ENCODE data around the gene NEURL3. TPM values are rescaled to one million over a fixed set of nuclear protein-coding genes. Genes with fewer than 3 reads are reported as not detected.

NEURL3 gene
- polyA plus RNA-seq, 3 donors: not detected

DNA sequence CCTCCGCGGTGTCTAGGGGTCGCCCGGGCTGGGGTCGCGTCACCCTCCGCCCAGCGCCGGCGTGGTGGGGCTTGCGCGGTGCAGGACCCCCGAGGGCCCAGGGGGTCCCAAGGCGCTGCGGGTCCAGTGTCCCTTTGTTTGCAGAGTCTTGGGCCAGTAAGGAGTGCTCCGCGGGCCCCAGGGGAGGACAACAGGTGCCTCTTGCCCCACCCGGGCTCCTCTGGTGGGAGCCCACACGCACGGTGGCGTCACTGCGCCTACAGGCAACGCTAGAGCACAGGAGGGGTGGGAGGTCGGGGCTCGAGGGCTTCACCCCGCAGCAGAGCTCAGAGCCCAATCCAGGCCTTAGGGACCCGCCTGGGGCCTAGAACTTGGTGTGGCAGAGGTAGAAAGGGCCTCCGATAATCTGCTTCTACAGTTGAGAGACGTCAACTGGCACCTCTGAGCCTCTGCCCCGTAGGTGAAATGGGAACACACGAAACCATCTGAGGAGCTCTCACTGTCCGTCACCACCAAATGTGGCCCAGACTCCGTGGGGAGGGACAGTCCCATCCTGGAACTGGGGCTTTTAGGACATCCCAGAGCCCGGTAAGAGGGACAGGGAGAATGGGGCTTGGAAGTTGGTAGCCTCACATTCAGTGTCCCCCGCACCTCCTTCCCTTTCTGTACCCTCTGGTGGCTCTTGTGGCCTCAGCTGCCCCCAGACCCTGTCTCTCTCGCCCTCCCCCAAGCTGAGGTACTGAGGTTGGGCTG is 32.8 kb upstream of the NEURL3 start:
- H4K20me1 ChIP-seq (ENCODE audit: insufficient read depth, low read length): peaks cover 52% of the 10 kb centered on the region
- peak in 2 of 3 donors; percentile 20 to 35 for DNase-seq
- H3K4me3 Mint-ChIP-seq: peak overlapping the region; percentile 95 to 96
- intact Hi-C loops (cut with micrococcal nuclease): loop anchor here (5.0 to 10.0 kb wide), 2 partner anchors 99 to 393 kb away; partner anchors contain the start of genes DUSP2 (in 2 of the 2) and KANSL3 (in 1 of the 2)
- peaks cover 3 to 30% of the 10 kb centered on the region in 2 donors for H3K36me3 ChIP-seq (replicated peaks in 1 of 2; ENCODE audit: control insufficient read depth in 1 of 2, insufficient read depth in 2 of 2, low read length in 2 of 2)
- H3K27ac ChIP-seq (ENCODE audit: low read depth in 1 of 2, low read length in 2 of 2): peak overlapping the region; percentile 92 to 94
- peak overlapping the region; percentile 98 for H3K9ac ChIP-seq (ENCODE audit: insufficient read depth, low read length, poor library complexity, severe bottlenecking)
- no peak overlapping the region for H2AFZ ChIP-seq (ENCODE audit: insufficient read depth, low read depth, low read length, poor library complexity, severe bottlenecking)
- TF ChIP-seq, protein P1, sequence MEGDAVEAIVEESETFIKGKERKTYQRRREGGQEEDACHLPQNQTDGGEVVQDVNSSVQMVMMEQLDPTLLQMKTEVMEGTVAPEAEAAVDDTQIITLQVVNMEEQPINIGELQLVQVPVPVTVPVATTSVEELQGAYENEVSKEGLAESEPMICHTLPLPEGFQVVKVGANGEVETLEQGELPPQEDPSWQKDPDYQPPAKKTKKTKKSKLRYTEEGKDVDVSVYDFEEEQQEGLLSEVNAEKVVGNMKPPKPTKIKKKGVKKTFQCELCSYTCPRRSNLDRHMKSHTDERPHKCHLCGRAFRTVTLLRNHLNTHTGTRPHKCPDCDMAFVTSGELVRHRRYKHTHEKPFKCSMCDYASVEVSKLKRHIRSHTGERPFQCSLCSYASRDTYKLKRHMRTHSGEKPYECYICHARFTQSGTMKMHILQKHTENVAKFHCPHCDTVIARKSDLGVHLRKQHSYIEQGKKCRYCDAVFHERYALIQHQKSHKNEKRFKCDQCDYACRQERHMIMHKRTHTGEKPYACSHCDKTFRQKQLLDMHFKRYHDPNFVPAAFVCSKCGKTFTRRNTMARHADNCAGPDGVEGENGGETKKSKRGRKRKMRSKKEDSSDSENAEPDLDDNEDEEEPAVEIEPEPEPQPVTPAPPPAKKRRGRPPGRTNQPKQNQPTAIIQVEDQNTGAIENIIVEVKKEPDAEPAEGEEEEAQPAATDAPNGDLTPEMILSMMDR (IDR thresholded peaks at IDR 0.05): no peak
- H3K27me3 Mint-ChIP-seq (ENCODE audit: low read depth in 3 of 3): peaks cover 0 to 5% (median 0%) of the 10 kb centered on the region in 3 donors
- peak overlapping the region; percentile 90 for H3K4me2 ChIP-seq (replicated peaks; ENCODE audit: extremely low read depth, low read length, poor library complexity, severe bottlenecking)
- peaks cover 52 to 69% of the 10 kb centered on the region in 2 donors for H3K4me1 ChIP-seq (ENCODE audit: control insufficient read depth in 1 of 2, insufficient read depth in 2 of 2, low read length in 2 of 2)
- peaks cover 28 to 38% of the 10 kb centered on the region in 2 donors for H3K36me3 Mint-ChIP-seq
- peaks cover 0 to 4% (median 0%) of the 10 kb centered on the region in 7 donors for H3K9me3 Mint-ChIP-seq
- peak overlapping the region; percentile 71 to 88 (median 72) for H3K4me3 ChIP-seq (replicated peaks in 1 of 3; ENCODE audit: low read depth in 2 of 3, low read length in 3 of 3)
- H3K4me1 Mint-ChIP-seq: peaks cover 50% of the 10 kb centered on the region
- no peaks in the 10 kb centered on the region for H3K9me3 ChIP-seq (replicated peaks in 1 of 2; ENCODE audit: control insufficient read depth in 1 of 2, insufficient read depth in 1 of 2, low read length in 2 of 2)
- H3K27ac Mint-ChIP-seq: peak overlapping the region; percentile 90 to 97 (median 94)
- H3K27me3 ChIP-seq (ENCODE audit: control insufficient read depth in 2 of 2, insufficient read depth in 2 of 2, low read length in 2 of 2): no peaks in the 10 kb centered on the region
- WGBS (ENCODE audit: insufficient coverage): 3% methylated on average over 32 of the region's 36 CpGs
- H3K79me2 ChIP-seq (ENCODE audit: insufficient read depth, low read length): peaks cover 57% of the 10 kb centered on the region

DNA sequence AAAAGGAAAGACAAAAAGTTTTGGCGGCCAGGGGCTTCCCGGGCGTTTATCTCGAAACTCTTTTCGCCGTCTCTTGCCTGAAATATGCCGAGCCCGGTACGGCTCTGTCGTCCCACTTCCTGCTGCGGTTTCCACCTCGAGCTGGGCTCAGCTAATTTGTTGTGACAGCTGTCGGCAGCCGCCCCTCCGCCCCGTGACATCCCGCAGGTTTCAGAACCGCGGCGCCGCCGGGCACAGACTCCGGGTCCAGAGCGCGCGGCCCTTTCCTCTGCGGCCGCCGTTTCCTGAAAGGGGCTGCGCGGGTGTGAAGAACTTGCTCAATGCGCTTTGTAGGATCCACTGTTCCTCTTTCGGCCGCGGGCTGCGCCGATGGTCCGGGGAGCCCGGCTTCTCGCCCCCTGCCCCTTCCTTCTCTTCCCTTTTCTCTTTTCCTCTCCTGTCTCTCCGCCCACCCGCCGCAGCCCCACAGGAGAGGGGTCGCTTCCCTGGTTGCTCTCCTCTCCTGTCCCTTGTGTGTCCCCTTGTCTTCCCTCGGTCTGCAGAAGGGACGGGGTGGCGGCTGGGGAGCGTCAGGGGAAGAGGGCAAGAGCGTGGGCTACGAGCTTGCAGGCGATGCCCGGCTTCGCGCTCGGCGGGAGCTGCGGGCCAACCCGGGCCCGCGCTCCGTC is 32.0 kb upstream of the NEURL3 start:
- peaks cover 0 to 23% of the 10 kb centered on the region in 2 donors for H3K36me3 ChIP-seq (replicated peaks in 1 of 2; ENCODE audit: control insufficient read depth in 1 of 2, insufficient read depth in 2 of 2, low read length in 2 of 2)
- peaks cover 59 to 76% of the 10 kb centered on the region in 2 donors for H3K4me1 ChIP-seq (ENCODE audit: control insufficient read depth in 1 of 2, insufficient read depth in 2 of 2, low read length in 2 of 2)
- H3K9ac ChIP-seq (ENCODE audit: insufficient read depth, low read length, poor library complexity, severe bottlenecking): peak overlapping the region; percentile 98
- no peaks in the 10 kb centered on the region for H3K27me3 ChIP-seq (ENCODE audit: control insufficient read depth in 2 of 2, insufficient read depth in 2 of 2, low read length in 2 of 2)
- H3K4me3 Mint-ChIP-seq: peak overlapping the region; percentile 95 to 96
- TF ChIP-seq, protein P1 (IDR thresholded peaks at IDR 0.05): no peak
- no peak overlapping the region for H2AFZ ChIP-seq (ENCODE audit: insufficient read depth, low read depth, low read length, poor library complexity, severe bottlenecking)
- H3K4me2 ChIP-seq (replicated peaks; ENCODE audit: extremely low read depth, low read length, poor library complexity, severe bottlenecking): peak overlapping the region; percentile 90
- H3K9me3 Mint-ChIP-seq: peaks cover 0 to 4% (median 0%) of the 10 kb centered on the region in 7 donors
- peaks cover 50% of the 10 kb centered on the region for H3K79me2 ChIP-seq (ENCODE audit: insufficient read depth, low read length)
- H3K4me1 Mint-ChIP-seq: peaks cover 57% of the 10 kb centered on the region
- peak; percentile 86 to 91 (median 88) for DNase-seq
- under 1% methylated on average over 51 of the region's 61 CpGs for WGBS (ENCODE audit: insufficient coverage)
- peaks cover 23 to 31% of the 10 kb centered on the region in 2 donors for H3K36me3 Mint-ChIP-seq
- peak overlapping the region; percentile 92 to 94 for H3K27ac ChIP-seq (ENCODE audit: low read depth in 1 of 2, low read length in 2 of 2)
- peak overlapping the region; percentile 71 to 88 (median 72) for H3K4me3 ChIP-seq (replicated peaks in 1 of 3; ENCODE audit: low read depth in 2 of 3, low read length in 3 of 3)
- H3K9me3 ChIP-seq (replicated peaks in 1 of 2; ENCODE audit: control insufficient read depth in 1 of 2, insufficient read depth in 1 of 2, low read length in 2 of 2): no peaks in the 10 kb centered on the region
- intact Hi-C loops (cut with micrococcal nuclease): loop anchor here (5.0 to 10.0 kb wide), 2 partner anchors 100 to 392 kb away; partner anchors contain the start of genes DUSP2 (in 2 of the 2) and KANSL3 (in 1 of the 2)
- peaks cover 0 to 5% (median 0%) of the 10 kb centered on the region in 3 donors for H3K27me3 Mint-ChIP-seq (ENCODE audit: low read depth in 3 of 3)
- peaks cover 45% of the 10 kb centered on the region for H4K20me1 ChIP-seq (ENCODE audit: insufficient read depth, low read length)
- H3K27ac Mint-ChIP-seq: peak overlapping the region; percentile 94 to 97 (median 97)

All from CD14-positive monocyte (primary cell).